KMS-11 (cell line): ENCODE data around the gene CD72.
"Not testable (repeated sequence)": the region's sequence is repeated elsewhere in the genome, so short reads cannot be mapped to it uniquely, and the experiment has no call there.

Experiments used
- H2AFZ ChIP-seq: fragments of 200-600 bp; sonication (generic); 2 replicates; pipeline ENCODE4 v1.6.1; 2016; ENCODE audit warnings: antibody characterized with exemption, mixed run types, low read depth
- H3K27ac ChIP-seq: fragments of 200-600 bp; sonication (generic); 2 replicates; pipeline ENCODE4 v1.6.1; 2016; ENCODE audit warnings: mild to moderate bottlenecking, mixed run types
- H3K27me3 ChIP-seq: fragments of 200-600 bp; sonication (generic); 2 replicates; pipeline ENCODE4 v1.6.1; 2017; ENCODE audit warnings: mild to moderate bottlenecking, low read depth, mixed run types, moderate library complexity; ENCODE audit not compliant: insufficient read depth
- H3K36me3 ChIP-seq: fragments of 200-600 bp; sonication (generic); 2 replicates; pipeline ENCODE4 v1.6.1; 2017; ENCODE audit warnings: mild to moderate bottlenecking, mixed run types; ENCODE audit not compliant: insufficient read depth
- H3K4me1 ChIP-seq: fragments of 200-600 bp; sonication (generic); 2 replicates; pipeline ENCODE4 v1.6.1; 2016; ENCODE audit warnings: mild to moderate bottlenecking, low read depth, mixed run types; ENCODE audit not compliant: poor library complexity, severe bottlenecking
- H3K4me2 ChIP-seq: fragments of 200-600 bp; sonication (generic); 2 replicates; pipeline ENCODE4 v1.7.0; 2016; ENCODE audit warnings: mild to moderate bottlenecking, mixed run types
- H3K4me3 ChIP-seq: fragments of 200-600 bp; sonication (generic); IDR thresholded peaks from 2 replicates; pipeline ENCODE4 v1.6.1; 2017; ENCODE audit warnings: low read depth, low read length, mixed read lengths; ENCODE audit not compliant: insufficient read depth
- H3K79me2 ChIP-seq: fragments of 200-600 bp; sonication (generic); 2 replicates; pipeline ENCODE4 v1.6.1; 2016; ENCODE audit warnings: low read depth, mixed run types; ENCODE audit not compliant: insufficient read depth
- H3K9ac ChIP-seq: fragments of 200-600 bp; sonication (generic); 2 replicates; pipeline ENCODE4 v1.6.1; 2016; ENCODE audit warnings: mild to moderate bottlenecking, mixed run types
- H4K20me1 ChIP-seq: fragments of 200-600 bp; sonication (generic); 2 replicates; pipeline ENCODE4 v1.6.1; 2016; ENCODE audit warnings: mild to moderate bottlenecking, mixed run types; ENCODE audit not compliant: insufficient read depth
- TF ChIP-seq, protein P1 (sequence below): fragments of 200-600 bp; sonication (generic); conservative IDR thresholded peaks from 2 replicates; pipeline ENCODE4 v1.6.1; 2017; ENCODE audit warnings: low read depth, mild to moderate bottlenecking, antibody characterized with exemption, low read length, moderate library complexity, mixed read lengths

The CD72 gene

GRCh38 chr9:35646533-35647265 is 28.5 kb upstream of the CD72 start:
- Histone ChIP-seq H3K4me2 (peak overlapping the region; percentile 99), H3K27me3 (no peaks in the 10 kb centered on the region), H3K4me1 (peaks cover 17% of the 10 kb centered on the region), H4K20me1 (no peaks in the 10 kb centered on the region), H3K79me2 (no peaks in the 10 kb centered on the region), H2AFZ (peak overlapping the region; percentile 97), H3K9ac (peak overlapping the region; percentile 60), H3K36me3 (no peaks in the 10 kb centered on the region), H3K27ac (no peak overlapping the region; the same call in 1 of the 2 replicates), H3K4me3 (no peak overlapping the region)
- TF ChIP-seq, protein P1, sequence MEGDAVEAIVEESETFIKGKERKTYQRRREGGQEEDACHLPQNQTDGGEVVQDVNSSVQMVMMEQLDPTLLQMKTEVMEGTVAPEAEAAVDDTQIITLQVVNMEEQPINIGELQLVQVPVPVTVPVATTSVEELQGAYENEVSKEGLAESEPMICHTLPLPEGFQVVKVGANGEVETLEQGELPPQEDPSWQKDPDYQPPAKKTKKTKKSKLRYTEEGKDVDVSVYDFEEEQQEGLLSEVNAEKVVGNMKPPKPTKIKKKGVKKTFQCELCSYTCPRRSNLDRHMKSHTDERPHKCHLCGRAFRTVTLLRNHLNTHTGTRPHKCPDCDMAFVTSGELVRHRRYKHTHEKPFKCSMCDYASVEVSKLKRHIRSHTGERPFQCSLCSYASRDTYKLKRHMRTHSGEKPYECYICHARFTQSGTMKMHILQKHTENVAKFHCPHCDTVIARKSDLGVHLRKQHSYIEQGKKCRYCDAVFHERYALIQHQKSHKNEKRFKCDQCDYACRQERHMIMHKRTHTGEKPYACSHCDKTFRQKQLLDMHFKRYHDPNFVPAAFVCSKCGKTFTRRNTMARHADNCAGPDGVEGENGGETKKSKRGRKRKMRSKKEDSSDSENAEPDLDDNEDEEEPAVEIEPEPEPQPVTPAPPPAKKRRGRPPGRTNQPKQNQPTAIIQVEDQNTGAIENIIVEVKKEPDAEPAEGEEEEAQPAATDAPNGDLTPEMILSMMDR = peak; percentile 62

- H2AFZ ChIP-seq = peak overlapping the region; percentile 97
- H3K36me3 ChIP-seq = no peaks in the 10 kb centered on the region
- H3K9ac ChIP-seq = peak overlapping the region; percentile 60
- no peak overlapping the region; the same call in 1 of the 2 replicates for H3K27ac ChIP-seq
- TF ChIP-seq, protein P1 = no peak
- H3K4me2 ChIP-seq = peak overlapping the region; percentile 97
- no peaks in the 10 kb centered on the region for H3K79me2 ChIP-seq
- H4K20me1 ChIP-seq = no peaks in the 10 kb centered on the region
- no peaks in the 10 kb centered on the region for H3K27me3 ChIP-seq
- peaks cover 17% of the 10 kb centered on the region for H3K4me1 ChIP-seq
- H3K4me3 ChIP-seq = no peak overlapping the region
Observed at GRCh38 chr9:35646153-35646532, 27.9 kb upstream of the CD72 start.

DNA sequence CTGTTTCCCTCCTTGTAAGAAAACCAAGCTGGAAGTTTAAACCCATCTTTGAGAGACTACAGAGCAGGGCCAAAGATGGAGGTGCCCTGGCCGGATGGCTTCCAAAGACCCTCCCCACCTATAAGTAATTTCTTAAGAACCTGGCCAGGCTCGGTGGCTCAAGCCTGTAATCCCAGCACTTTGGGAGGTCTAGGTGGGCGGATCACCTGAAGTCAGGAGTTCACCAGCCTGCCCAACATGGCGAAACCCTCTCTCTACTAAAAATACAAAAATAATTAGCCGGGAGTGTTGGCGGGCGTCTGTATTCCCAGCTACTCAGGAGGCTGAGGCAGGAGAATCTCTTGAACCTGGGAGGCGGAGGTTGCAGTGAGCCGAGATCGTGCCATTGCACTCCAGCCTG is 27.5 kb upstream of the CD72 start:
- H3K4me3 ChIP-seq = not testable (repeated sequence)
- peaks cover 17% of the 10 kb centered on the region for H3K4me1 ChIP-seq

GRCh38 chr9:35643046-35643445 is 24.8 kb upstream of the CD72 start:
- Histone ChIP-seq H3K4me3 (no peak overlapping the region), H3K27ac (no peak overlapping the region), H2AFZ (no peak overlapping the region), H3K4me2 (no peak overlapping the region), H3K27me3 (no peaks in the 10 kb centered on the region), H3K79me2 (no peaks in the 10 kb centered on the region), H3K36me3 (no peaks in the 10 kb centered on the region), H3K4me1 (peaks cover 17% of the 10 kb centered on the region), H4K20me1 (no peaks in the 10 kb centered on the region), H3K9ac (no peak overlapping the region)
- TF ChIP-seq, protein P1 = no peak

More for the DNA sequence above, 27.5 kb upstream of the CD72 start:
- Histone ChIP-seq H2AFZ (peak overlapping the region; percentile 97; the same call in 1 of the 2 replicates), H3K4me2 (peak overlapping the region; percentile 97)
- not testable (repeated sequence) for H3K9ac ChIP-seq, H3K27ac ChIP-seq, H3K79me2 ChIP-seq, H4K20me1 ChIP-seq, H3K27me3 ChIP-seq, H3K36me3 ChIP-seq

GRCh38 chr9:35641478-35641877 is 23.3 kb upstream of the CD72 start:
- not testable (repeated sequence) for H3K36me3 ChIP-seq, H3K79me2 ChIP-seq, H3K4me3 ChIP-seq, H3K9ac ChIP-seq, H4K20me1 ChIP-seq, H2AFZ ChIP-seq, H3K4me2 ChIP-seq, H3K4me1 ChIP-seq, H3K27ac ChIP-seq, H3K27me3 ChIP-seq

- not testable (repeated sequence) for H2AFZ ChIP-seq, H4K20me1 ChIP-seq, H3K9ac ChIP-seq, H3K4me2 ChIP-seq, H3K27me3 ChIP-seq, H3K36me3 ChIP-seq, H3K4me3 ChIP-seq, H3K79me2 ChIP-seq, H3K27ac ChIP-seq, H3K4me1 ChIP-seq
Observed at GRCh38 chr9:35640431-35640830, 22.2 kb upstream of the CD72 start.
